Activated CD8-positive, alpha-beta memory T cell treated with anti-CD3 and anti-CD28 coated beads, Interleukin-2, amount 10 ng/mL, durations not matched to agents 7 days and 5 days (primary cell): ENCODE measurements around the gene CDH8. TPM values are rescaled to one million over a fixed set of nuclear protein-coding genes. Genes with fewer than 3 reads are reported as not detected.

ENCODE experiments used
- ATAC-seq: fragments of 150-1000 bp; cut with Tn5 transposase; one replicate; pipeline ENCODE4 v1.10.0; 2021; ENCODE audit warnings: moderate library complexity
- CTCF ChIA-PET: fragments of 350-600 bp; sonication (Branson Sonifier 250); formaldehyde crosslinking; loops from one replicate; lab custom pipeline; 2021; ENCODE audit warnings: antibody characterized with exemption; lab: Charles Lee
- DNase-seq: peaks from one replicate; pipeline ENCODE4 v3.0.0-alpha.2; 2020
- H3K27ac Mint-ChIP-seq: one replicate; pipeline ENCODE4 v1.8.0; 2021; ENCODE audit warnings: mild to moderate bottlenecking, mixed read lengths
- H3K27me3 Mint-ChIP-seq: one replicate; pipeline ENCODE4 v1.8.0; 2021; ENCODE audit warnings: mixed read lengths
- H3K36me3 Mint-ChIP-seq: one replicate; pipeline ENCODE4 v1.8.0; 2021; ENCODE audit warnings: mild to moderate bottlenecking, mixed read lengths
- H3K4me1 Mint-ChIP-seq: one replicate; pipeline ENCODE4 v1.8.0; 2021; ENCODE audit warnings: mixed read lengths
- H3K4me3 Mint-ChIP-seq: one replicate; pipeline ENCODE4 v1.8.0; 2021; ENCODE audit warnings: mild to moderate bottlenecking, moderate library complexity, mixed read lengths
- H3K9me3 Mint-ChIP-seq: one replicate; pipeline ENCODE4 v1.8.0; 2022; ENCODE audit warnings: low read depth, mixed read lengths
- total RNA-seq, 2 experiments: library from RNA; stranded (reverse); gene quantifications; one replicate each; pipeline ENCODE4 v1.2.3, GENCODE V29; 2021

CDH8 gene
- total RNA-seq, 2 experiments from 2014 or later, result not detected

DNA sequence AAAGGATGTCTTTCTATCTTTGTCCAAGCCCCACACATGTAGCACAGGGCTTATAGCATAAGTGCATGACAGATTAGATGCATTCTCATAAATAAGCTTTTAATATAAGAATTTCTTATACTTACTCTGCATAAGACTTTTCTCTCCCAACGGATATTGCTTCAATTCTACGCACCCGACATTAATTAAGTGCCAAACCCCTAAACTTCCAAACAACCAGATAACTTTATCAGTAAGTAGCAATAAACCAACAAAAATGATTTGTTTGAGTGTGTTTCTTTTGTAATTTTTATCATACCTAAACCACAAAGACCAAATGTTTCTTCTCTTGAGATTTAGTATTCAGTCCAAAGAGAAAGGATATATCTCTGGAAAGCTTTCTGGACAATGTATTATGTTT is 391.5 kb downstream of the CDH8 start:
- Mint-ChIP-seq H3K4me3 (no peak overlapping the region), H3K9me3 (peaks cover 15% of the 10 kb centered on the region), H3K4me1 (no peaks in the 10 kb centered on the region), H3K36me3 (no peaks in the 10 kb centered on the region), H3K27me3 (no peaks in the 10 kb centered on the region), H3K27ac (no peak overlapping the region)
- DNase-seq (no peak), ATAC-seq (no peak)
- CTCF ChIA-PET, result no interaction called here

GRCh38 chr16:61617219-61617783 is 418.9 kb downstream of the CDH8 start:
- CTCF ChIA-PET, result no interaction called here
- Mint-ChIP-seq H3K36me3 (no peaks in the 10 kb centered on the region), H3K4me1 (no peaks in the 10 kb centered on the region), H3K27me3 (no peaks in the 10 kb centered on the region), H3K4me3 (no peak overlapping the region), H3K27ac (no peak overlapping the region), H3K9me3 (peaks cover 9% of the 10 kb centered on the region)
- DNase-seq (no peak), ATAC-seq (no peak)

GRCh38 chr16:61616088-61616487 is 420.1 kb downstream of the CDH8 start:
- Mint-ChIP-seq H3K4me1 (no peaks in the 10 kb centered on the region), H3K4me3 (no peak overlapping the region), H3K27ac (no peak overlapping the region), H3K9me3 (peaks cover 12% of the 10 kb centered on the region), H3K27me3 (no peaks in the 10 kb centered on the region), H3K36me3 (no peaks in the 10 kb centered on the region)
- ATAC-seq (no peak), DNase-seq (no peak)
- CTCF ChIA-PET, result no interaction called here

DNA sequence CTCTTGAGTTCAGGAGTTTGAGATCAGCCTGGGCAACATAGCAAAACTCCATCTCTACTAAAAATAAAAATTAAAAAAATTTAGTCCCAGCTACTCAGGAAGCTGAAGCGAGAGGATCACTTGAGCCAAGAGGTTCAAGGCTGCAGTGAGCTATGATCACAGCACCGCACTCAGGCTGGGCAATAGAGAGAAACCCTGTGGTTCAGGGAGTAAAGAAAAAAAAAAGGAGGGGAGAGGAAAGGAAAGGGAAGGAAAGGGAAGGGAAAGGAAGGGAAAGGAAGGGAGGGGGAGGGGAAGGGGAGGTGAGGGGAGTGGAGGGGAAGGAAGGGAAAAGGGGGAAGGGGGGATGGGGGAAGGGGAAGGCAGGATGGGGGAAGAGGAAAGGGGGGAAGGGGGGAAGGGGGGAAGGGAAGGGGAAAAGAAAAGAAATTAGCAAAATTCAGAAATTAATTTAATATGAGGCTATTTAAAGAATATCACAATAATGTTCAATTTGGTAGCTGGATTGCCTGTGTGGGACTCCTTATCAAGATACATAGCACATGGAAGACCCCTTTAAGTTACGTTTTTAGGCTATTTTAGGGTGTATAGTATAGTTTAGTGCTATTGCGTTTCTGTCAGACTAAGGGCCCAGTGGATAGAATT is 424.3 kb downstream of the CDH8 start:
- H3K4me3 Mint-ChIP-seq, result no peak overlapping the region
- H3K27me3 Mint-ChIP-seq, result no peaks in the 10 kb centered on the region
- H3K4me1 Mint-ChIP-seq, result no peaks in the 10 kb centered on the region
- CTCF ChIA-PET, result no interaction called here
- H3K27ac Mint-ChIP-seq, result no peak overlapping the region
- peaks cover 5% of the 10 kb centered on the region for H3K9me3 Mint-ChIP-seq
- no peak for ATAC-seq
- no peak for DNase-seq
- H3K36me3 Mint-ChIP-seq, result no peaks in the 10 kb centered on the region

- Mint-ChIP-seq H3K27ac (no peak overlapping the region), H3K4me3 (no peak overlapping the region), H3K4me1 (no peaks in the 10 kb centered on the region), H3K9me3 (peaks cover 14% of the 10 kb centered on the region), H3K36me3 (no peaks in the 10 kb centered on the region), H3K27me3 (no peaks in the 10 kb centered on the region)
- DNase-seq (no peak), ATAC-seq (no peak)
- CTCF ChIA-PET, result no interaction called here
Observed at GRCh38 chr16:61606581-61606980, 429.7 kb downstream of the CDH8 start.
